Measurements from ENCODE around the gene SCYGR3.
"Not testable (repeated sequence)": the region's sequence is repeated elsewhere in the genome, so short reads cannot be mapped to it uniquely, and the experiment has no call there.

SCYGR3 gene

GRCh38 chr2:227613272-227613660 is 1.4 kb downstream of the SCYGR3 start:
- DNase-seq (ENCODE audit: low spot score), result no peak

GRCh38 chr2:227612546-227613271 is 1.9 kb downstream of the SCYGR3 start:
- DNase-seq (ENCODE audit: low spot score), result no peak

GRCh38 chr2:227610123-227610522 is 4.5 kb downstream of the SCYGR3 start:
- no peak for DNase-seq (ENCODE audit: low spot score)

- no peak for DNase-seq (ENCODE audit: low spot score)
These were observed 5.9 kb downstream of the SCYGR3 start for GRCh38 chr2:227608561-227609338.

- DNase-seq (ENCODE audit: low spot score), result no peak
These were observed 6.7 kb downstream of the SCYGR3 start for GRCh38 chr2:227607941-227608340.

GRCh38 chr2:227606476-227606875 is 8.2 kb downstream of the SCYGR3 start:
- no peak for DNase-seq (ENCODE audit: low spot score)

GRCh38 chr2:227602358-227602757 is 12.3 kb downstream of the SCYGR3 start:
- no peak for DNase-seq (ENCODE audit: low spot score)

- DNase-seq (ENCODE audit: low spot score), result not testable (repeated sequence)
These were observed 15.7 kb downstream of the SCYGR3 start, which contains the start of gene SCYGR2 for GRCh38 chr2:227598835-227599503. Gene SCYGR2, plus strand, starts transcription at chr2:227598893. Its CDS starts 0 bp downstream, at chr2:227598893.

GRCh38 chr2:227597998-227598397 is 16.6 kb downstream of the SCYGR3 start:
- DNase-seq (ENCODE audit: low spot score), result no peak

- no peak for DNase-seq (ENCODE audit: low spot score)
These were observed 17.6 kb downstream of the SCYGR3 start for GRCh38 chr2:227597036-227597435.

- DNase-seq (ENCODE audit: low spot score), result no peak
These were observed 18.8 kb downstream of the SCYGR3 start for GRCh38 chr2:227595797-227596196.

- DNase-seq (ENCODE audit: low spot score), result no peak
These were observed 21.8 kb downstream of the SCYGR3 start for GRCh38 chr2:227592694-227593387.

GRCh38 chr2:227582369-227582768 is 32.3 kb downstream of the SCYGR3 start:
- no peak for DNase-seq (ENCODE audit: low spot score)

- DNase-seq (ENCODE audit: low spot score), result no peak
These were observed 34.8 kb downstream of the SCYGR3 start for GRCh38 chr2:227579791-227580190.

- DNase-seq (ENCODE audit: low spot score), result no peak
These were observed 36.0 kb downstream of the SCYGR3 start for GRCh38 chr2:227578642-227579041.

- no peak for DNase-seq (ENCODE audit: low spot score)
These were observed 37.1 kb downstream of the SCYGR3 start for GRCh38 chr2:227577555-227577954.

GRCh38 chr2:227576812-227577211 is 37.8 kb downstream of the SCYGR3 start:
- no peak for DNase-seq (ENCODE audit: low spot score)

- no peak for DNase-seq (ENCODE audit: low spot score)
These were observed 38.5 kb downstream of the SCYGR3 start for GRCh38 chr2:227576110-227576509.

GRCh38 chr2:227570615-227571014 is 44.0 kb downstream of the SCYGR3 start:
- DNase-seq (ENCODE audit: low spot score), result no peak

- DNase-seq (ENCODE audit: low spot score), result no peak
These were observed 45.8 kb downstream of the SCYGR3 start for GRCh38 chr2:227568852-227569169.

- DNase-seq (ENCODE audit: low spot score), result no peak
These were observed 48.6 kb downstream of the SCYGR3 start for GRCh38 chr2:227566012-227566411.

- no peak for DNase-seq (ENCODE audit: low spot score)
These were observed 49.6 kb downstream of the SCYGR3 start for GRCh38 chr2:227565080-227565479.

All from hepatic stellate cell (primary cell).